Esophagus squamous epithelium (tissue), 4 donors: ENCODE measurements around the gene DHX57.

ENCODE experiments used
- POLR2A ChIP-seq, 4 donors: fragments of 450-650 bp; IDR thresholded peaks; one replicate each; pipeline ENCODE4 v1.6.1; 2017; ENCODE audit warnings: antibody characterized with exemption in 4 of 4, mild to moderate bottlenecking in 4 of 4, moderate library complexity in 3 of 4
- TF ChIP-seq, protein P1 (sequence below), 6 experiments: fragments of 450-650 bp in 4 of 6; fragments of 200-600 bp in 2 of 6; sonication (generic) in 2 of 6; IDR thresholded peaks; one replicate each; pipeline ENCODE4 v1.5.1; 2016 to 2019; ENCODE audit warnings: antibody characterized with exemption in 6 of 6, mild to moderate bottlenecking in 4 of 6, moderate library complexity in 4 of 6

DNA sequence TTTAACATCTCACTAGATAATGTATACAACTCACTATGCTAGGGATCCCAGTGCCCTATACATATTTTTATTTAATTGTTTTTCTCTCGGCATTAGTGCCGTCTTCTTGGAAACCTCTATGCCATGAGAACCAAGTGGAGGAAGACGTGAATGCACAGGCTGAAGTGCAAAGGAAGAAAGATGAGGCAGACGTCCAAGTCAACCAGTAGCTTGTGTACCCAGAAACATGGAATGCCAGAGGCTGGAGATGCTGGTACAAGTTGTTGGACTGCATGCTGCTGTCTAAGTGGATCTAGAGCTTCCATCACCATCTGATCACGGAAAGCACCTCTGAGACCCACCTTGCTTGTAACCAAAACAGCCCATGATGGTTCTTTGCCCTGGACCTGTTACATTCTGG, 110.2 kb downstream of the DHX57 start:
- TF ChIP-seq POLR2A (IDR thresholded peaks at IDR 0.05), result no peak
- TF ChIP-seq, protein P1, sequence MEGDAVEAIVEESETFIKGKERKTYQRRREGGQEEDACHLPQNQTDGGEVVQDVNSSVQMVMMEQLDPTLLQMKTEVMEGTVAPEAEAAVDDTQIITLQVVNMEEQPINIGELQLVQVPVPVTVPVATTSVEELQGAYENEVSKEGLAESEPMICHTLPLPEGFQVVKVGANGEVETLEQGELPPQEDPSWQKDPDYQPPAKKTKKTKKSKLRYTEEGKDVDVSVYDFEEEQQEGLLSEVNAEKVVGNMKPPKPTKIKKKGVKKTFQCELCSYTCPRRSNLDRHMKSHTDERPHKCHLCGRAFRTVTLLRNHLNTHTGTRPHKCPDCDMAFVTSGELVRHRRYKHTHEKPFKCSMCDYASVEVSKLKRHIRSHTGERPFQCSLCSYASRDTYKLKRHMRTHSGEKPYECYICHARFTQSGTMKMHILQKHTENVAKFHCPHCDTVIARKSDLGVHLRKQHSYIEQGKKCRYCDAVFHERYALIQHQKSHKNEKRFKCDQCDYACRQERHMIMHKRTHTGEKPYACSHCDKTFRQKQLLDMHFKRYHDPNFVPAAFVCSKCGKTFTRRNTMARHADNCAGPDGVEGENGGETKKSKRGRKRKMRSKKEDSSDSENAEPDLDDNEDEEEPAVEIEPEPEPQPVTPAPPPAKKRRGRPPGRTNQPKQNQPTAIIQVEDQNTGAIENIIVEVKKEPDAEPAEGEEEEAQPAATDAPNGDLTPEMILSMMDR (IDR thresholded peaks at IDR 0.05), result no peak
